IPS-20b (cell line): ENCODE data around the gene GON4L.
"Not testable (repeated sequence)": the region's sequence is repeated elsewhere in the genome, so short reads cannot be mapped to it uniquely, and the experiment has no call there.

ENCODE experiments used
- H3K27ac ChIP-seq: one replicate; pipeline ENCODE4 v1.5.1; 2013; ENCODE audit warnings: low read length
- H3K27me3 ChIP-seq: 2 replicates; pipeline ENCODE4 v1.6.1; 2013; ENCODE audit warnings: mild to moderate bottlenecking, low read length, inconsistent platforms; ENCODE audit not compliant: insufficient read depth
- H3K36me3 ChIP-seq: 2 replicates; pipeline ENCODE4 v1.6.1; 2013; ENCODE audit warnings: low read depth, mild to moderate bottlenecking, inconsistent platforms, low read length, moderate library complexity; ENCODE audit not compliant: insufficient read depth
- H3K4me1 ChIP-seq: 2 replicates; pipeline ENCODE4 v1.6.1; 2013; ENCODE audit warnings: mild to moderate bottlenecking, control low read depth, inconsistent platforms, low read length, moderate library complexity; ENCODE audit not compliant: insufficient read depth
- H3K4me3 ChIP-seq: 2 replicates; pipeline ENCODE4 v1.5.1; 2013; ENCODE audit warnings: mild to moderate bottlenecking, low read length, inconsistent platforms
- H3K9ac ChIP-seq: 2 replicates; pipeline ENCODE4 v1.6.1; 2013; ENCODE audit warnings: low read depth, mild to moderate bottlenecking, inconsistent platforms, low read length, moderate library complexity
- H3K9me3 ChIP-seq: 2 replicates; pipeline ENCODE4 v1.6.1; 2013; ENCODE audit warnings: mild to moderate bottlenecking, low read depth, low read length, inconsistent platforms; ENCODE audit not compliant: insufficient read depth

Gene GON4L

DNA sequence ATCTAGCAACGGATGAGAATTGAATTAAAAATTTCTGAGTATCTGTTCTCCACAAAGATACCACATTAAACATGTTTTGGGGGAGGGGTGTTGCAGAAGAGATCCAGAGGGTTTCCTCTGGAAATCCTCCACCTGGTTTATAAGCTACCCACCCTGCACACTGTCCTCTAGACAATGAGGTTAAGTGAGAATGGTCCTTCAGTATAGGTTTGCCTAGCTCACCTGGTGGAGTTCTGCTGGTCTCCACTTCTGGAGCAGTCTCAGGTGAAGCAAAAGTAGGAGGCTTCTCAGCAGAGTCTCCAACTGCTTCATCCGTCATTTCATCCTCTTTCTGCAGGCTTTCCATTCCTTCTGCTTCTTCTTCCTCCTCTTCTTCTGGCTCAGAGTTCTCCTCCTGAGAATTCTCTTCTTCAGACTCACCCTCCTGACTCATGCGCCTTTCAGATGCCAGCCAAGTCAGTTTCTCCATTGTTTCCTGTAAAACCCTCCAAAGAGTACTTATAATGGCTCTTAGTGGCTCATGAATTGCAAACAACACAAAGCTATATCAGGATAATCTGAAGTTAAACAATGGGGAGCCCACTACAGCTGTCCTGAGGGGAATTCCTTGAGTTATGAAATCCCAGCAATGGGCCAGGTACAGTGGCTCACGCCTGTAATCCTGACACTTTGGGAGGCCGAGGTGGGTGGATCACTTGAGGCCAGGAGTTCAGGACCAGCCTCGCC lies 93.8 kb downstream of the GON4L start:
- not testable (repeated sequence) for H3K27ac ChIP-seq, H3K4me3 ChIP-seq, H3K9ac ChIP-seq, H3K4me1 ChIP-seq, H3K27me3 ChIP-seq, H3K9me3 ChIP-seq
- H3K36me3 ChIP-seq, result peaks cover 93% of the 10 kb centered on the region

DNA sequence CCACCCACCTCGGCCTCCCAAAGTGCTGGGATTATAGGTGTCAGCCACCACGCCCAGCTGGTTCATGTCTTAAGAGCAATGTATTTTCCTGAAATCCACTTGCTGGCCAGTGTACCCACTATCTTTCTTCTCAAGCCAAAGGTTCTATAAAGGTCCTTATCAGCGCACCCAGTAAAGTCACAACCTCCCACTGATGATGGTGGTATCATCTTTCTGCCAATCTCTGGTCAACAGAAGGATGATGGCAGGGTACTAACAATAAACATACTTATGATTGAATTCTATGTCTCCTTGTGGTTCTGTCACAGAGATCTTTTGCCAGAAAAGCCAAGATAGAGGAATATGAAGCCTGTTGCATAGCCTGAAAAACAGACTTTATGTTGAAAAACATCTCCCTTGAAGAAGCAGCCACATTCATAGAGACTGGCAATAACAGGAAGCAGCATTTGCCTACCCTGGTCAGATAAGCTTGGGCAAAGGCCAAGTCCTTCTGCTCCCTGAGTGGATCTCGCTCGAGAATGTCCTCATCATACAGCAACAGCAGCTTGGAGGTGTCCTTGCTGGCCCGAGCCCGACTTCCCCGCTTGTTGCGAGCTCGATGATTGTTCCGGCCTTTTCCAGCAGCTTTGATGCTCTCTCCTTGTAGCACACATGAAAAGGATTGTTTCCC lies 95.1 kb downstream of the GON4L start:
- Histone ChIP-seq H3K4me3 (no peak overlapping the region), H3K36me3 (peaks cover 90% of the 10 kb centered on the region), H3K27me3 (no peaks in the 10 kb centered on the region), H3K4me1 (no peaks in the 10 kb centered on the region), H3K9me3 (no peaks in the 10 kb centered on the region), H3K27ac (no peak overlapping the region), H3K9ac (no peak overlapping the region)

DNA sequence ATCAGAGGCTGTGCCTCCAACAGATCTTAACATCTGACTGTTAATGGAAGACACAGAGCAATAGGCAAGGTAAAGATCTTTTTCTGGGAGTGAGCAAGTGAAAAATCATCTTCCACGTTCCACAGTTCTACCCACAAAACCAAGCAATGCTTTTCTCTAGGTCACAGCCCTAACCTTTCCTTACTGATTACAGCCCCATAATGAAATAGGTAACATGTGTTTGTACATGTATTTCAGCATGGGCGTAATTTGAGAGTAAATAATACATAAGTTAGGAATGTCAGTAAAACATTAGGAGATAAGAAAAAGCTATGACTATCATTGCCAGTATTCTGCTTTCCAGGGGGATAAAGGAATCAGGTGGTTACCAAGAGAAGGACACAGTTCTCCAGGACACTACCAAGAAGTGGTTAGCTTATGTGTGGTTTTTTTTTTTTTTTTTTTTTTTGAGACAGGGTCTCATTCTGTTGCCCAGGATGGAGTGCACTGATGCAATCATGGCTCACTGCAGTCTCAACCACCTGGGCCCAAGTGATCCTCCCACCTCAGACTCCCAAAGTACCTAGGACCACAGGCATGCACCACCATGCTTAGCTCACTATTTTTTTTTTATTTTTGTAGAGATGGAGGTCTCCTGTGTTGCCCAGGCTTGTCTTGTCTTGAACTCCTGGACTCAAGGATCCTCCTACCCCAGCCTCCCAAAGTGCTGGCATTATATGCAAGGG lies 96.1 kb downstream of the GON4L start:
- Histone ChIP-seq H3K27me3 (no peaks in the 10 kb centered on the region), H3K36me3 (peaks cover 90% of the 10 kb centered on the region)

DNA sequence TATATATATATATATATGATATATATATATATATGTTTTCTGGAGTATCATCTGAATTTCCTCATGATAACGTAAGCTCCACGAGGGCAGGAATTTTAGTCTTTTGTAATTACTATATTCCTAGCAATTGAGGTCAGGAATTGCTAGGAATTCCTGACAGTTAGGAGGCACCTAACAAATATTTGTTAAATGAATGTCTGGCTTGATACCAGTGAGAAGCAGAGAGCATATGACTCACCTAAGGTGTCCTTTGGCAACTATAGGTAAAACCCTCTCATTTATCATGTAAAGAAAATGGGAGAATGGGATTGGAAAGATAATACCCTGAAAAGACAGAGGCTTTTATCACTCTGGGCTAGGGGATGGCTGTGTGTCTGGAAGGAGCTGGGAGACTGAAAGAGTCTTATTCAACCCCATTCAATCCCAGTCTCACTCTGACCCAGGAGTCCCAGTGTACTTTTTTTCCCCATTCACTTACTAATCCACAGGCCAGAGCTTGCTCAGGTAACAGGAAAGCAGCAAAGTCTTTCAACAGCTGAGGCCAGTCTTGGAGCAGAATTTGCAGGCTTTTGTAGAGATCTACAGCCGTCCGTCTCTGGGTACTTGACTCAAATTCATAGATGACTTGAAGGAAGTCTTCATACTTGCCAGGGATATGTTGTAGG lies 96.9 kb downstream of the GON4L start:
- no peaks in the 10 kb centered on the region for H3K9me3 ChIP-seq
- H3K4me3 ChIP-seq, result no peak overlapping the region
- no peak overlapping the region for H3K27ac ChIP-seq
- peaks cover 90% of the 10 kb centered on the region for H3K36me3 ChIP-seq
- no peaks in the 10 kb centered on the region for H3K27me3 ChIP-seq
- H3K4me1 ChIP-seq, result no peaks in the 10 kb centered on the region
- no peak overlapping the region for H3K9ac ChIP-seq

More for the DNA sequence above, 96.1 kb downstream of the GON4L start:
- Histone ChIP-seq H3K9ac (no peak overlapping the region), H3K9me3 (no peaks in the 10 kb centered on the region), H3K4me1 (no peaks in the 10 kb centered on the region), H3K27ac (no peak overlapping the region), H3K4me3 (no peak overlapping the region)

DNA sequence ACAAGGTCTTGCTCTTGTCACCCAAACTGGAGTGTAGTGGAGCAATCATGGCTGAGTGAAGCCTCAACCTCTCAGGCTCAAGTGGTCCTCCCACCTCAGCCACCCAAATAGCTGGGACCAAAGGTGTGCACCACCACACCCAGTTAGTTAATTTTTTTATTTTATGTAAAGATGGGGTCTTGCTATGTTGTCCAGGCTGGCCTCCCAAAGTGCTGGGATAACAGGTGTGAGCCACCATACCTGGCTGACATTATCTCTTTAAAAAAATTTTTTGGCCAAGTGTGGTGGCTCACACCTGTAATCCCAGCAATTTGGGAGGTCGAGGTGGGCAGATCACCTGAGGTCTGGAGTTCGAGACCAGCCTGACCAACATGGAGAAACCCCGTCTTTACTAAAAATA lies 98.0 kb downstream of the GON4L start:
- not testable (repeated sequence) for H3K27ac ChIP-seq, H3K4me1 ChIP-seq, H3K4me3 ChIP-seq, H3K27me3 ChIP-seq, H3K9me3 ChIP-seq, H3K9ac ChIP-seq
- H3K36me3 ChIP-seq, result peaks cover 89% of the 10 kb centered on the region

DNA sequence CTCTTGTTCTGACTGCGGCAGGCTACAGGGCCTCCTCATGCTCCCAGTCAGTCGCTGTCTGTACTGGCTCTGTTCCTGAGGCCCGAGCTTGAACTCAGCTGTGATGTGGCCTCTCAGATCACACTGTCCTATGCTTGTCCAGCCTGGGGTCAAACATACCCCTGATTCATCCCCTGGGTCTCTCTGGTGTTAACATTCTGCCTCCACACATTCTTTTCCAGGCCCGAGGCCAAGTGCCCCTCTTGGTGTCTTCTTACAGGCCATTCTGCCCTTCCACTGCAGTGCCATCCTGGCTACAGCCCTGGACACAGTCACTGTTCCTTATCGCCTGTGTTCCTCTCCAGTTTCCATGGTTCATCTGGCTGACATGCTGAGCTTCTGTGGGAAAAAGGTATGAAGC lies 108.9 kb downstream of the GON4L start:
- H3K4me3 ChIP-seq, H3K27ac ChIP-seq, H3K9ac ChIP-seq, H3K4me1 ChIP-seq, H3K9me3 ChIP-seq, H3K27me3 ChIP-seq: not testable (repeated sequence)
- H3K36me3 ChIP-seq, result peaks cover 38% of the 10 kb centered on the region

DNA sequence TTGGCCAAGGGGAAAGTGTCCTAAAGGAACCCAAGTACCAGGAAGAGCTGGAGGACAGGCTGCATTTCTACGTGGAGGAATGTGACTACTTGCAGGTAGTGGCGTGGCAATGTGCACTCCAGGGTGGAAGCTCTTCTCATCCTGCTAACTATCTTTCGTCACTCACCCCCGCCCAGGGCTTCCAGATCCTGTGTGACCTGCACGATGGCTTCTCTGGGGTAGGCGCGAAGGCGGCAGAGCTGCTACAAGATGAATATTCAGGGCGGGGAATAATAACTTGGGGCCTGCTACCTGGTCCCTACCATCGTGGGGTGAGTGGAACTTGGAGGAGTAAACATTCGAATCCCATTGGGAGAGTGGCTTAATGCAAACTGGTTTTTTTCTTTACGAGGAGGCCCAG lies 109.4 kb downstream of the GON4L start:
- H3K9ac ChIP-seq, H3K27ac ChIP-seq, H3K27me3 ChIP-seq, H3K9me3 ChIP-seq, H3K4me1 ChIP-seq, H3K4me3 ChIP-seq: not testable (repeated sequence)
- peaks cover 33% of the 10 kb centered on the region for H3K36me3 ChIP-seq

DNA sequence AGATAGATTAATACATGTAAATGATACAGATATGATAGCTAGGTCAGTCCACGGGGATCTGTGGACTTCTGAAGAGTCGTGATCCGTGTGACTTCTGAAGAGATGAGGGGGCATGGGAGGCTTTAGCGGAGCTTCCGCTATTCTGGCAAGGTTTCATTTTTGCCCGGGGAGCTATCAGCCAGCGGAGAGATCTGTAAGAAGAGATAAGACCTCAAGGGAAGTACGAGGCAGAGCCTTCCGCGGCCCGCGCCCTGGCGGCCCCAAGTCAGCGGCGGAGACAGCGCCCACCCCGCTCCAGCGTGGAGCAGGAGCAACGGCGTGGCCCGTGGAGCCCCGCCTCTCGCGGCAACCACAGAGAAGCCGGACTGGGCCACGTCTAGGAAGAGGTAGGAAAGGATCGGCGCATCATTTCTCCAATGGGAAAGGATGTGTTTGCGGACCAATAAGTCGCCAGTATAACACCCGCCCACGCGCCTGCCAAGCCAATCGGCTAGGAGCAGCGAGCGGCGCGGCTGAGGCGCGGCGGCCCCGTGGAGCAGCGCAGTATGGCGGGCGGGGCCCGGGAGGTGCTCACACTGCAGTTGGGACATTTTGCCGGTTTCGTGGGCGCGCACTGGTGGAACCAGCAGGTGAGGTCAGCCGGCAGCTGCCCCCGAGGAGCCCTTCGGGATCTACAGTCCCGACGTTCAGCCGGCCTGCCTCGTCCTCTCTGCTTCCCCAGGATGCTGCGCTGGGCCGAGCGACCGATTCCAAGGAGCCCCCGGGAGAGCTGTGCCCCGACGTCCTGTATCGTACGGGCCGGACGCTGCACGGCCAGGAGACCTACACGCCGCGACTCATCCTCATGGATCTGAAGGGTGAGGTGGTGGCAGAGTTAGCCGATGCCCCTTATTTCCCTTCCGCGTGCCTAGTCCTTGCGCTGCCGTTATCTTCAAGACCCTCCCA lies 111.5 kb downstream of the GON4L start:
- not testable (repeated sequence) for H3K4me1 ChIP-seq, H3K27me3 ChIP-seq, H3K9me3 ChIP-seq, H3K27ac ChIP-seq
- Histone ChIP-seq H3K9ac (peak overlapping the region; percentile 77; the same call in 1 of the 2 replicates), H3K4me3 (peak overlapping the region; percentile 92), H3K36me3 (peaks cover 16% of the 10 kb centered on the region)

DNA sequence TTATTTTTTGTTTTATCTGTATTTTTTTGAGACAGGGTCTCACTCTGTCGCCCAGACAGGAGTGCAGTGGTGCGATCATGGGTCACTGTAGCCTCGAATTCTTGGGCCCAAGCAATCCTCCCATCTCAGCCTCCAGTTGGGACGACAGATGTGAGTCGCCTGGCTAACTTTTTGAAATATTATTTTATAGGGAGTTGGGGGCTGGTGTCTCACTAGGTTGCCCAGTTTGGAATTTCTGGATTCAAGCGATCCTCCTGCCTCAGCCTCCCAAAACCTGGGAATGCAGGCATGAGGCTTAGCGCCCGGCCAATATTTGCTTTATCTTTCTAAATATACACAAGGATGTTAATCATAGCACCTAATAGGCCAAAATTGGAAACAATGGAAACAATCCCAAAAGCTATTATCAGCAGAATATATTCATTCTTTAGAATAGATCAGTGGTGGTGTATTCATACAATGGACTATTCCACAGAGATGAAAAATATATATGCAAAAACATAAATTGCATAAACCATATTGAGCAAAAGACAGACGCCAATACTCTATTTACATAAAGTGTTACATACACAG lies 112.2 kb downstream of the GON4L start:
- Histone ChIP-seq H3K9me3 (no peaks in the 10 kb centered on the region), H3K27ac (no peak overlapping the region), H3K4me3 (peak overlapping the region; percentile 92), H3K9ac (peak overlapping the region; percentile 77; the same call in 1 of the 2 replicates), H3K4me1 (no peaks in the 10 kb centered on the region), H3K27me3 (no peaks in the 10 kb centered on the region), H3K36me3 (peaks cover 14% of the 10 kb centered on the region)

DNA sequence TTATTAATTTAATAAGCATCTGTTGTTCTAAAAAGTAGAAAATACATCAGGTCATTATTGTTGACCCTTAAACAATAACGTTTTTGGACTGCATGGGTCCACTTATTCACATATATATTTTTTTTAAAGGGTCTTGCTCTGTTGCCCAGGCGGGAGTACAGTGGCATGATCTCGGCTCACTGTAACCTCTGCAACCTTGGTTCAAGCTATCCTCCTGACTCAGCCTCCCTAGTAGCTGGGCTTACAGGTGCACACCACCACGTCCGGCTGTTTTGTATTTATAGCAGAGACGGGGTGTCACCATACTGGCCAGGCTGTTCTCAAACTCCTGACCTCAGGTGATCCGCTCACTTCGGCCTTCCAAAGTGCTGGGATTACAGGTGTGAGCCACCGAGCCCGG lies 115.1 kb downstream of the GON4L start:
- H3K9me3 ChIP-seq, result no peaks in the 10 kb centered on the region
- no peak overlapping the region for H3K4me3 ChIP-seq
- no peak overlapping the region for H3K27ac ChIP-seq
- no peaks in the 10 kb centered on the region for H3K4me1 ChIP-seq
- no peak overlapping the region for H3K9ac ChIP-seq
- no peaks in the 10 kb centered on the region for H3K27me3 ChIP-seq
- H3K36me3 ChIP-seq, result peaks cover 18% of the 10 kb centered on the region

DNA sequence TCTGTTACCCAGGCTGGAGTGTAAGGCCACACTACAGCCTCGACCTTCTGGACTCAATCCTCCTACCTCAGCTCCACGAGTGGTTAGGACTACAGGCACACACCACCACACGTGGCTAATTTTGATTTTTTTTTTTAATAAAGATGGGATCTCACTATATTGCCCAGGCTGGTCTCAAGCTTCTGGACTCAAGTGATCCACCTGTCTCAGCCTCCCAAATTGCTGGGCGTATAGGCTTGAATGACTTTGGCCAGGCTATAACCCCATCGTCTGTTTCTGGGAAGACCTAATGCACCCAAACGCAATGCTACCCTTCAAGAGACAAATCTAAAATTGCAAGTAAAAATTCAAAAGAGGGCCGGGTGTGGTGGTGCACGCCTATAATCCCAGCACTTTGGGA lies 116.0 kb downstream of the GON4L start:
- H3K9ac ChIP-seq, result no peak overlapping the region
- peaks cover 26% of the 10 kb centered on the region for H3K36me3 ChIP-seq
- no peaks in the 10 kb centered on the region for H3K9me3 ChIP-seq
- H3K4me1 ChIP-seq, result no peaks in the 10 kb centered on the region
- H3K27me3 ChIP-seq, result no peaks in the 10 kb centered on the region
- H3K4me3 ChIP-seq, result no peak overlapping the region
- H3K27ac ChIP-seq, result no peak overlapping the region
